NCI-H345 treated with DMSO at 0.1 percent for 48 hours (cell line): Measurements from ENCODE around the gene NR1H4.
"Not testable (repeated sequence)": the region's sequence is repeated elsewhere in the genome, so short reads cannot be mapped to it uniquely, and the experiment has no call there.

Source experiments
- DNase-seq: peaks from one replicate; lab custom pipeline; 2025; ENCODE audit not compliant: unreplicated experiment; lab: John Stamatoyannopoulos, UW

The NR1H4 gene

GRCh38 chr12:100512692-100513091 lies 39.0 kb downstream of the NR1H4 start:
- DNase-seq, result no peak

- no peak for DNase-seq
Measured at GRCh38 chr12:100515968-100516367, 42.3 kb downstream of the NR1H4 start.

GRCh38 chr12:100518376-100518775 lies 44.7 kb downstream of the NR1H4 start:
- no peak for DNase-seq

- no peak for DNase-seq
Measured at GRCh38 chr12:100520048-100520769, 46.5 kb downstream of the NR1H4 start.

GRCh38 chr12:100521958-100522357 lies 48.3 kb downstream of the NR1H4 start:
- no peak for DNase-seq

GRCh38 chr12:100528034-100528433 lies 54.4 kb downstream of the NR1H4 start:
- no peak for DNase-seq

GRCh38 chr12:100528471-100529127 lies 54.9 kb downstream of the NR1H4 start:
- DNase-seq, result no peak

- no peak for DNase-seq
Measured at GRCh38 chr12:100529756-100530350, 56.2 kb downstream of the NR1H4 start.

- no peak for DNase-seq
Measured at GRCh38 chr12:100533376-100533775, 59.7 kb downstream of the NR1H4 start.

GRCh38 chr12:100534625-100535227 lies 61.1 kb downstream of the NR1H4 start:
- no peak for DNase-seq

- DNase-seq, result no peak
Measured at GRCh38 chr12:100539202-100539601, 65.5 kb downstream of the NR1H4 start.

GRCh38 chr12:100544165-100544564 lies 70.5 kb downstream of the NR1H4 start:
- DNase-seq, result no peak

- DNase-seq, result no peak
Measured at GRCh38 chr12:100545092-100545491, 71.4 kb downstream of the NR1H4 start.

GRCh38 chr12:100553936-100554335 lies 80.3 kb downstream of the NR1H4 start:
- DNase-seq, result no peak

GRCh38 chr12:100554608-100555077 lies 81.0 kb downstream of the NR1H4 start:
- peak; percentile 19 for DNase-seq

GRCh38 chr12:100555722-100556121 lies 82.1 kb downstream of the NR1H4 start:
- no peak for DNase-seq

GRCh38 chr12:100557357-100557756 lies 83.7 kb downstream of the NR1H4 start:
- no peak for DNase-seq

- DNase-seq, result not testable (repeated sequence)
Measured at GRCh38 chr12:100559261-100559660, 85.6 kb downstream of the NR1H4 start.

GRCh38 chr12:100564090-100564489 lies 90.4 kb downstream of the NR1H4 start:
- DNase-seq, result no peak

GRCh38 chr12:100564905-100565467 lies 91.3 kb downstream of the NR1H4 start:
- no peak for DNase-seq

- no peak for DNase-seq
Measured at GRCh38 chr12:100565987-100566545, 92.4 kb downstream of the NR1H4 start.
